HK-2 (cell line): Measurements from ENCODE around the gene SMG5.
"Not testable (repeated sequence)": the region's sequence is repeated elsewhere in the genome, so short reads cannot be mapped to it uniquely, and the experiment has no call there.

Experiments
- DNase-seq: peaks from one replicate; pipeline ENCODE4 v3.0.0-alpha.2; 2018; ENCODE audit not compliant: unreplicated experiment

Gene SMG5

DNA sequence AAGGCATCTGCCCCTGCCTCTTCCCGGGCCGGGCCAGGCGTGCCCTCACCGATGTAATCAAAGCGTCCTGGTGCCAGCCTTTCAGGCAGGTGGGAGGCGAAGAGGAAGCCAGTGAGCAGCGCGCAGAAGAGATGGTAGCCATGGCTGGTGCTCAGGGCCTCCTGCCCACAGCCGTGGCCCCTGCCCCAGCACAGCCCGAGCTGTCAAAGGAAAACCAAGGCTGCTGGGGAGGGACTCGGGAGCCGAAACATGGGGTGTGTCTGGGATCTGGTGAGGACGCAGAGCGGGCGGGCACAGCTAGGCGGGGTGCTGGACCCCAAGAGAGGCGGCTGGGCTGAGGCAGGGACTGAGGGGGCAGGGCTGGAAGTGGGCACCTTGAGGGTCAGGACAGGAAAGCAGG lies 37.9 kb downstream of the SMG5 start:
- no peak for DNase-seq

DNA sequence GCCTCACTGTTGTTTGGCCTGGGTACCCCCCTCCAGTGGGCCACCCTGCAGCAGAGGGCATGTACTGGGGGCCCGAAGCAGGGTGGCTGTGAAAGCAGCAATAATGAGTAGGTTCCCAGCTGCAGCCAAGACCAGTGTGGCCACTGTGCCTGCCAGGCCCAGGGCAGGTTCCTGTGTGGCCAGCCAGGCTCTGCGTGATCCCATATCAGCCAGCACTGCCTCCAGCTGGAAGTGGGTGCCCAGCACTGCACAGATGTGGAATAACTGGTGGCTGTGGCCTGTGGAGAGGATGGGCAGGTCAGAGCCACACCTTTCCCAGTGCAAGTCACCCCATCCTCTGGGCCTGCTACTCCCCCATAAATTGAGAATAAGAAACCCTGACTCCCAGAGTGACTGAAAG lies 38.5 kb downstream of the SMG5 start:
- no peak for DNase-seq

DNA sequence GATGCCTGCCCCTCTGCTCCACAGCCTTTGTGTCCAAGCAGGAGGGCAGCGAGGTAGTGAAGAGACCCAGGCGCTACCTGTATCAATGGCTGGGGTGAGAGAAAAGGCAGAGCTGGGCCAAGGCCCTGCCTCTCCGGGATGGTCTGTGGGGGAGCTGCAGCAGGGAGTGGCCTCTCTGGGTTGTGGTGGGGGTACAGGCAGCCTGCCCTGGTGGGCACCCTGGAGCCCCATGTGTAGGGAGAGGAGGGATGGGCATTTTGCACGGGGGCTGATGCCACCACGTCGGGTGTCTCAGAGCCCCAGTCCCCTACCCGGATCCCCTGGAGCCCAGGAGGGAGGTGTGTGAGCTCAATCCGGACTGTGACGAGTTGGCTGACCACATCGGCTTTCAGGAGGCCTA lies 39.9 kb downstream of the SMG5 start:
- DNase-seq = no peak

DNA sequence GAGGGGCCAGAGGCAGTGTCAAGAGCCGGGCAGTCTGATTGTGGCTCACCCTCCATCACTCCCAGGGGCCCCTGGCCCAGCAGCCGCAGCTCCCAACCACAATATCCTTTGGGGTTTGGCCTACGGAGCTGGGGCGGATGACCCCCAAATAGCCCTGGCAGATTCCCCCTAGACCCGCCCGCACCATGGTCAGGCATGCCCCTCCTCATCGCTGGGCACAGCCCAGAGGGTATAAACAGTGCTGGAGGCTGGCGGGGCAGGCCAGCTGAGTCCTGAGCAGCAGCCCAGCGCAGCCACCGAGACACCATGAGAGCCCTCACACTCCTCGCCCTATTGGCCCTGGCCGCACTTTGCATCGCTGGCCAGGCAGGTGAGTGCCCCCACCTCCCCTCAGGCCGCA lies 40.7 kb downstream of the SMG5 start, which contains the start of gene BGLAP:
TSS of gene BGLAP (plus strand) at position 259 of the 400 bp plus-strand sequence. CDS start at position 307, 48 bp downstream.
- DNase-seq = no peak

DNA sequence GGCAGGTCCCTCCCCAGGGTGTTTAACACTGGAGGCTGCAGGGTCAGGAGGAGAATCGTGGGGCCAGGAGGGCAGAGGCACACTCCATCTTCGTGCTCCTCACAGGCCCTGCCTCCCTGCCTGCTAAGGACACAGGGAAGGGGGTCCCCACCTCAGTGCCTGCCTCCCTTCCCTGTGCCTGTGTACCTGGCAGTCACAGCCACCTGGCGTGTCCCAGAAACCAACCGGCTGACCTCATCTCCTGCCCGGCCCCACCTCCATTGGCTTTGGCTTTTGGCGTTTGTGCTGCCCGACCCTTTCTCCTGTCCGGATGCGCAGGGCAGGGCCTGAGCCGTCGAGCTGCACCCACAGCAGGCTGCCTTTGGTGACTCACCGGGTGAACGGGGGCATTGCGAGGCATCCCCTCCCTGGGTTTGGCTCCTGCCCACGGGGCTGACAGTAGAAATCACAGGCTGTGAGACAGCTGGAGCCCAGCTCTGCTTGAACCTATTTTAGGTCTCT lies 41.3 kb downstream of the SMG5 start:
- peak; percentile 64 for DNase-seq

DNA sequence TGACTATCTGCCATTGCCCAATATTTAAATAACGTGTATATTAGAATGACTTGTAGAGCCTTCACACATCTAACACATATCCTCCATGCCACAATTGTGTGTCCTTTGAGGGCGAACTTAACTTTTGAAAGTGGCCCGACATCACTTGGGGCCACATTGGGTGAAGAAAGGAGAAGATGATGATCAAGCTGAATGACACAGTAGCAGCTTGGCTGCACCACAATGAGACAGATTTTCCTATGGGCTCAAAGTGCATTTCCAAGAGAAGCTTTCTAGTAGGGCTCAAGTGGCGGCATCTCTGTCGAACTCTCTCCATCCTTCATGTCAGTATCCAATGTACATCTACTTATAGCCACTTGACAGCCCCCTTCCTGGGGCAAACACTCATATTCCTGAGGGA lies 44.4 kb downstream of the SMG5 start:
- DNase-seq = no peak

DNA sequence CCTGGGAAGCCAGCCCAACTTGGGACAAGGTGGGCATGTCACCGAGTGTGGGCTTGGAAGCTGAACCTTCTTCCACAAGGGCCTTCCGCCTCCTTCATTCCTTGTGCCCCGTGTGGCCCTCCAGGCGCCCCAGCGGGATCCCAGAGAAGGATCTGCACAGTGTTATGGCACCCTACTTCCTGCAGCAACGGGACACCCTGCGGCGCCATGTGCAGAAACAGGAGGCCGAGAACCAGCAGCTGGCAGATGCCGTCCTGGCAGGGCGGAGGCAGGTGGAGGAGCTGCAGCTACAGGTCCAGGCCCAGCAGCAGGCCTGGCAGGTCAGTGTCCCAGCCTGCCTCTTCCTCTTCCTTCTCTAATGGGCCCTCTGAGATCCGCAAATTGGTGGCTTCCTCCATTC lies 46.5 kb downstream of the SMG5 start:
- no peak for DNase-seq

DNA sequence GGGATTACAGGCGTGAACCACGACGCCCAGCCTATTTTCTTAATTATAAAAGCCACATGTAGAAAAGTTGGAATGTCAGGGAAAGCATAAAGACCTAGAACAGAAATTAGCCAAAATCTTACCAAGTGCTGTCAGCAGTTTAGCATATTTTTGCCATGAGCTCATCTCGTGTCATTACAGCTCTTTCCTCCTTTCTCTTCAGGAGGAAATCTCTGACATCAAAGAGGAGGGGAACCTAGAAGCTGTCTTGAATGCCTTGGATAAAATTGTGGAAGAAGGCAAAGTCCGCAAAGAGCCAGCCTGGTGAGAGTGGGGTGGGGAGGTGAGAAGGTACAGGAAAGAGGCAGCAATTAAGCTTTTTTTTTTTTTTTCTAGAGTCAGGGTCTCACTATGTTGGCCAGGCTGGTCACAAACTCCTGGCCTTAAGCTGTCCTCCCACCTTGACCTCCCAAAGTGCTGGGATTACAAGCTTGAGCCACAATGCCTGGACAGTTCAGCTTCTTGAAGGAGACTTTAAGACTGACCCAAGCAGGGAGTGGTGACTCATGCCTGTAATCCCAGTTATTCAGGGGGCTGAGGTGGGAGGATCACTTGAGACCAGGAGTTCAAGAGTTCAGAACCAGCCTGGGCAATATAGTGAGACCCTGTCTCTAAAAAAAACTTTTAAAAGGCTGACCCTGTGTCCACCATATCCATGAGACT lies 49.0 kb downstream of the SMG5 start:
- no peak for DNase-seq

DNA sequence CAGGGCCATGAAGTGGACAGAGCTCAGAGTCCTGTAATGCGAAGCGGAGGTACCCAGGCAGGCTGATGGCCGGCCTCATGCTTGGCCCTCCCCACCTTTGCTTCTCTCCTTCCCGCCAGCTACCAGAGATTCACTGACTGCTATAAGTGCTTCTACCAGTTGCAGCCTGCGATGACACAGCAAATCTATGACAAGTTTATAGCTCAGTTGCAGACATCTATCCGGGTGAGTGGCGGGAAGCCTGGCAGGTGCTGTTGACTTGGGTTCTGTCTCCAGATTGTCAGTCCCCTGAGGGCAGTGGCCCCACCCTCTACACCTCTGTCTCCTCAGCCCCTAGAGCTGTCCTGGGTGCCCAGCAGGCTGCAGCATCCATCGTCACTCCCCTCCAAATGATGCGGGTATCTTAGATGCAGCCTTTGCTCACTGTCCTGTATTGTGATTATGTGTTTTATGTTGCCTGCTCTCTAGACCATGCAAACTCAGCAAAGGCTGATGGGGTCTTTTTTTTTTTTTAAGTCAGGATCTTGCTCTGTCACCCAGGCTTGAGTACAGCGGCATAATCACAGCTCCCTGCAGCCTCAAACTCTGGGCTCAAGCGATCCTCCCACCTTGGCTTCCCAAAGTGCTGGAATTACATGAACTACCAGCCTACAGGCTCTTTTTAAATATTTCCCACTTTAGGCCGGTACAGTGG lies 50.3 kb downstream of the SMG5 start:
- no peak for DNase-seq

DNA sequence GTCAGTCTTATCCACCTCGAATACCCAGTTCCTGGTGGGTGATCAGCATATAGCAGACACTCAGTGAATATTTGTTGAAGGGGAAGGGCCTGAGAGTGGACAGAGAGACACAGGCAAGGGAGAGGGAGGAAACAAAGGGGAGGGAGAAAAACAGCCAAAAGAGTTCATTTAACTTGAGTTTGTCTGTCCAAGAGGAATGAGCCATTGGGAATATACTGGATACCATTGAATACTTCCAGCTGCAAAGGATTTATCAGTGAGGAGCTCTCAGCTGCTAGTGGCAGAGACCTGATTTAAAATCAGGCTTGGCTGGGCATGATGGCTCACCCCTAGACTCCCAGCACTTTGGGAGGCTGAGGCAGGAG lies 52.2 kb downstream of the SMG5 start:
- DNase-seq = no peak

DNA sequence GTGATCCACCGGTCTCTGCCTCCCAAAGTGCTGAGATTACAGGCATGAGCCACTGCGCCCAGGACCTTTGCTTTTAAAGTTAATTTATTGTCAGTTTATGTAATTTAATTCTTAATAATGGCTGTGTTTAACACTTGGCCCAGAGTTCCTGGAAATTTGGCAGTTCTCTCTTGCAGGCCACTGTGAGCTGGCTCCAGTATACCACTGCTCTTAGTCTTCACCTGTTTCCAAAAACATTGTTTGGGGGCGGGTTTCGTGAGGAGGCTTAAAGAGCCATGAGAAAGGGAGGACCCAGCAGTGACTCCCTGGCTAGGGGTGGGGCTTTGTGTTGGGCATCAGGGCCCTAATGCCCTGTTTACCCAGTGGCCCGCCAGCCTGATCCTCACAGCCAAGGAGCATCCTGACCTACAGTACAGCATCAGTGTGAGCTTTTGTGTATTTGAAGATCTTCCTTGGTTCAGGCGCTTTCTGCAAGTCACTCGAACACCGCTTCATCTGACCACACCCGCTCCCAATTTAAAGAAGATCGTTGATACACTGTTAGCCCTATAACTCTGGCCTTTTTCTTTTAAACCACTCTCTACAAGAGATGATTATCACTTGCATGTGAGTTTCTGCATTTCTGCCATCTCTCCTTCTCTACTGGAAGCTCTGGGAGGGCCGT lies 52.7 kb downstream of the SMG5 start:
- DNase-seq = no peak

DNA sequence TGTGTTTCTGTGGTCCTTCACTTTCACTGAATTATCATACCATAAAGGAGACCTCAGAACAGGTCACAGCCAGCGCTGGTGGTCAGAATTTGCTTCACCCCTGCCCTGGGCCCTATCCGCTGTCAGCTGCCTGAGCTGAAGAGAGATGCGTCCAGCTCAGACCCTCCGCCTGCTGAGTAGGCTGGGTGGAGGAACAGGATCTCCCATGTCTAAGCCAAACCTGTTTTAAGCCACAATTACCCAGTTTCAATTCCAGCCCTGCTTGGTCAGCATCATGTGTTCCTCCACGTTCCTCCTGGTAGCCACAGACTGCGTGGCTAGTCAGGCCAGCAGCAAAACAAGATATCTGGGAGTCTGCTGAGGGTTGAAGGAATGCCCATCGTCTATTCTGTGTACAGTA lies 54.1 kb downstream of the SMG5 start:
- no peak for DNase-seq

DNA sequence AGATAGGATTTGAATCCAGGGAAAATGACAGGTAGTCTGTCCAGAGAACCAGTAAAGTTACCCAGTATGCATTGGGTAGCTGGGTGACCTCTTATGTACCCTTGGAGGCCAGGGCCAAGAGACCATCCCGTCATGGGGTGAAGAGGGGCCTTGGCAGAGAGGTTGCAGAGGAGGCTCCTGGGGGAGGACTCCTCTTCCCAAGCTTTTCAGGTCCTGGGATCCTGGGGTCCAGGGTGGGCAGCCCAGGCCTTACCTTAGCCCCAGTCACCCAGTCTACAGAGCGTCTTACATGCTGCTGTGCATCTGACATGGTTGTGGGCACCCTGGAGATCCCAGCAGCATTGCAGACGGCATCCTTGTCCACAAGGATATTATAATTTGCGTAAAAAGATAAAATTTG lies 55.8 kb downstream of the SMG5 start:
- no peak for DNase-seq

DNA sequence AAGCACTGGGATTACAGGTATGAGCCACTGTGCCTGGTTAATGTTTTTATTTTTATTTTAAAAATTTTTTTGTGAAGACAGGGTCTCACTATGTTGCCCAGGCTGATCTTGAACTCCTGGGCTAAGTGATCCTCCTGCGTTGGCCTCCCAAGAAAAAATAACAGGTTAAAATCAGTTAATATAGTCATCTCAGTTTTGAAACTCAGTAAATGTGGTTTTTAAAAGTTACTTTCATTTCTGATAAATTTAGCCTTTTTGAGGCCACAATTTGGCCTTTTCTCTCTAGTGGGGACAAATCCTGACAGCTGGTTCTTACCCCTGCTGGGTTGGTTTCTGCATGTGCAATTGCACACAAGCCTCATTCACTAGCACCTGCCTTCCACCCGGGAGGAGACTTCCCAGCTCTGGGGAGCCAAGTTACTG lies 56.5 kb downstream of the SMG5 start:
- no peak for DNase-seq

DNA sequence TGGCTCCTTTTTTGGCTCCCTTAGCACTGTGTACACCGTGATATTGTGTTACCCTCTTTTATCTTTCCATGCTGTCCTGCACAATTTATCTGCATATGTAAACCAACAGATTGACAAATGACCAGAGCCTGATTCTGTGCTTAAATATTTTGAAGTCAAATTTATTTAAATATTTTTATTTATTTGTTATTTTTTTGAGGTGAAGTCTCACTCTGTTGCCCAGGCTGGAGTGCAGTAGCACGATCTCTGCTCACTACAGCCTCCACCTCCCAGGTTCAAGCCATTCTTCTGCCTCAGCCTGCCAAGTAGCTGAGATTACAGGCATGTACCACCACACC lies 57.0 kb downstream of the SMG5 start:
- no peak for DNase-seq

DNA sequence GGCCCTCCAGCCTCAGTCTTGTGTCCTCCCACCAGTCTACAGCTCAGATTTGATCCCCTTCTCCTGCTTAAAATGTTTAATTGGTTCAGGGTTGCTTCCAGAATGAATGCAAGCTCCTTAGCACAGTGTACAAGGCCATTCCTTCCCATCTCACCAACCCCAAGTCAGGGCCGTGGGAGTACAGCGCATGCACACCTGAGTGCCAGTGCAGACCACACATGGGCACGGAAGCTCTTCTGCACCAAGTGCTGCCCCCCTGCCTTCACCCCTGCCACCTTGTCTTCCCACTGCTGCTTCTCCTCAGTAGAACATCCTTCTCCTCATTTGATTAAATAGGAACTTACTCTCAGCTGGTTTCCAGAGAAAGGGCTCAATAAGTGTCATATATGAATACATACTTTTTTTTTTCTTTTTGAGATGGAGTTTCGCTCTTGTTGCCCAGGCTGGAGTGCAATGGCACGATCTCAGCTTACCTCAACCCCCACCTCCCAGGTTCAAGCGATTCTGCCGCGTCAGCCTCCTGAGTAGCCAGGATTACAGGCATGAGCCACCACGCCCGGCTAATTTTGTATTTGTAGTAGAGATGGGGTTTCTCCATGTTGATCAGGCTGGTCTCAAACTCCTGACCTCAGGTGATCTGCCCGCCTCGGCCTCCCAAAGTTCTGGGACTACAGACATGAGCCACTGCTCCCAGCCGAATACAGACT lies 60.5 kb downstream of the SMG5 start:
- no peak for DNase-seq

DNA sequence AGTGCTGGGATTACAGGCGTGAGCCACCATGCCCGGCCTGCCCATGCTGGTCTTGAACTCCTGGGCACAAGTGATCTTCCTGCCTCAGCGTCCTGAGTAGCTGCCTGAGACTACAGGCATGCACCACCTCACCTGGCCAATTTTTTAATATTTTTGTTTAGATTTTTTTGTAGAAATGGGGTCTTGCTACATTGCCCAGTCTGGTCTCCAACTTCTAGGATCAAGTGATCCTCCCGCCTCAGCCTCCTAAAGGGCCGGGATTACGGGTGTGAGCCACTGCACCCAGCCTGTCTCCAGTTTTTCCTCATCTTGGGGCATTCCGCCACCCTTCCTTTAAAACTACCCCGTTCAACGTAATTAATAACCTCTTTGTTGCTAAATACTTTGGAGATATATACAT lies 62.4 kb downstream of the SMG5 start:
- no peak for DNase-seq

DNA sequence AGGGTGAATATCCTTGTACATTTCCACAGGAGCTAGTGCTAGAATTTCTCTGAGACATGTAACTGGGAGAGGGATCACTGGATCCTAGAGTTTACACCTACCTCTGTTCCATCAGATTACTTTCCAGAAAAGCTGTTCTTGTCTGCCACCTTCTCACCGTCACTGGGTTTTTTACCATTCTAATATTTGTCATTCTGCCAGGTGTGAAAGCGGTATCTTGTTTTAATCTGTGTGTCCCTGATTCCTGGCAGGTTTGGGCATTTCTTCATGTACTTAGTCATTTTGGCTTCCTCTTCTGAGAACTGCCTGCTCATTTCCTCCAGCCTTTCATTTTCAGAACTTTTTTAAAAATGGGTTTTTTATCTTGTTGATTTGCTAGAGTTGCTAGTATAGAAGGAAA lies 64.8 kb downstream of the SMG5 start:
- DNase-seq = no peak

DNA sequence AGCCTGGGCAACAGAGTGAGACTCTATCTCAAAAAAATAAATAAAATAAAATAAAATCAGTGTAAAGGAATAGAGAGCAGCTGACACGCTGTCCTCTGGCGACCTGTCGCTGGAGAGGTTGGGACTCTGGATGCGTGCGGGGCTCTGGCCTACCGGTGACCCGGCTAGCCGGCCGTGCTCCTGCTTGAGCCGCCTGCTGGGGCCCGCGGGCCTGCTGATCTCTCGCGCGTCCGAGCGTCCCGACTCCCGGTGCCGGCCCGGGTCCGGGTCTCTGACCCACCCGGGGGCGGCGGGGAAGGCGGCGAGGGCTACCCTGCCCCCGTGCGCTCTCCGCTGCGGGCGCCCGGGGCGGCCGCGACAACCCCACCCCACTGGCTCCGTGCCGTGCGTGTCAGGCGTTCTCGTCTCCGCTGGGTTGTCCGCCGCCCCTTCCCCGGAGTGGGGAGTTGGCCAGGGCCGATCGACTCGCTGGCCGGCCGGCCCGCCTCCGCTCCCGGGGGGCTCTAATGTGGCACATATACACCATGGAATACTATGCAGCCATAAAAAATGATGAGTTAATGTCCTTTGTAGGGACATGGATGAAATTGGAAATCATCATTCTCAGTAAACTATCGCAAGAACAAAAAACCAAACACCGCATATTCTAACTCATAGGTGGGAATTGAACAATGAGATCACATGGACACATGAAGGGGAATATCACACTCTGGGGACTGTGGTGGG lies 66.1 kb downstream of the SMG5 start:
- DNase-seq = not testable (repeated sequence)

DNA sequence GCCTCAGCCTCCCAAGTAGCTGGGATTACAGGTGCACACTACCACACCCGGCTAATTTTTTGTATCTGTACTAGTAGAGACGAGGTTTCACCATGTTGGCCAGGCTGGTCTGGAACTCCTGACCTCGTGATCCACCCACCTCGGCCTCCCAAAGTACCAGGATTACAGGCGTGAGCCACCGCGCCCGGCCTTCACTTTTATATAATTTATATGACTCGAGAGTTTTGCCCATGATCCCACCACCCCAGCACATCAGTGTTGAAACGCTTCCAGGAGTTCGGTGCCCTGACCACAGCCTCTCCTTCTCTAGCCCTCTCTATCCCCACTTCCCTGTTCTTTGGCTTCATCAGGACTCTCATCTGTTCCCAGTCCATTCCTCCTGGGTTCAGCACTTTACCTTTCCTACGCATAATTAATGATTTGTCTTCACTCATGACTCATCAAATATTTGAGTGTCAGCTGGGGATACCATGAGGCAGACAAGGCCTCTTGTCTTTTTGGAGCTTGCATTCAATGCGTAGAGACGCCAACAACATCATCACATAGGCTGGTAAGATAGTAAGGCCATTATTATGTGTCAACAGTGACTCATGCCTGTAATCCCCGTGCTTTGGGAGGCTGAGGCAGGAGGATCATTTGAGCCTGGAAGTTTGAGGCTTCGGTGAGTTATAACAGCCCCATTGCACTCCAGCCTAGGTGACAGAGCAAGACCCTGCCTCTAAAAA lies 68.4 kb downstream of the SMG5 start:
- peak; percentile 46 for DNase-seq

DNA sequence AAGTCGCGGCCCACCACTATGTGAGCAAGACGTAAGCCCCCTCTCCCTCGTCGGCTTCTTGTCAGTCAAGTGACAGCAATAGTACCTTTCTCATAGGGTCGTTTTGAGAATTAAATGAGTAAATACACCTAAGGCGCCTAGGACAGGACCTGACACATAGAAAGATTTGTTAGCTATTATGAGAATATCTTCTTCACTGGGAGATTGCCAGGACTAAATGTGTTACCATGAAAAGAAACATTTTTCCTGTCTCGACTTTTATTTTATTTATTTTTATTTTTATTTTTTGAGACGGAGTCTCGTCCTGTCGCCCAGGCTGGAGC lies 69.0 kb downstream of the SMG5 start:
- no peak for DNase-seq
